Tibial nerve (tissue), 4 donors: ENCODE data around the gene ACVR1.

Source experiments
- EP300 ChIP-seq, 2 donors: sonication (generic); formaldehyde crosslinking; IDR thresholded peaks; one replicate each; pipeline ENCODE4 v1.6.1; 2017; ENCODE audit warnings: antibody characterized with exemption in 2 of 2, mild to moderate bottlenecking in 1 of 2
- TF ChIP-seq, protein P1 (sequence below), 5 experiments: fragments of 200-600 bp in 3 of 5; fragments of 450-650 bp in 2 of 5; sonication (generic) in 3 of 5; IDR thresholded peaks; one replicate each; pipeline ENCODE4 v1.5.1; 2016 to 2019; ENCODE audit warnings: antibody characterized with exemption in 5 of 5, mild to moderate bottlenecking in 3 of 5, moderate library complexity in 2 of 5

DNA sequence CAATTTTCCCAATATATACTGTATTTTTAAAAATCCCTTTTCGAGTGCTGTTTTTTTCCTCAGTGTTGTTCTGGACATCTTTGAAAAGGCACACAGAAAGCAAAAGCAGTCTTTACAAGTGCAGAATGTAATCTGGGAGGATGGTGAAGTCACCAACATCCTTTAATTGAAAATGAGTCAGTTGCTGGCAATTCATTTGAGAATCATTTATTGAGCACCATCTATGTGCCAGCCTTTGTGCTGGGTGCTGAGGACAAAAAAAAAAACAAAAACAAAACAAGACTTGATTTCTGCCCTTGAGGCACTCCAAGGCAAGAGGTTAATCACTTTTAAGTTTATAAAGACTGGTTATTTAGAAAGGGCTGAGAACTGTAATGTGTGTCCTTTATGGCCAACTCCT is 46.7 kb upstream of the ACVR1 start:
- no peak for TF ChIP-seq EP300 (IDR thresholded peaks at IDR 0.05)
- TF ChIP-seq, protein P1, sequence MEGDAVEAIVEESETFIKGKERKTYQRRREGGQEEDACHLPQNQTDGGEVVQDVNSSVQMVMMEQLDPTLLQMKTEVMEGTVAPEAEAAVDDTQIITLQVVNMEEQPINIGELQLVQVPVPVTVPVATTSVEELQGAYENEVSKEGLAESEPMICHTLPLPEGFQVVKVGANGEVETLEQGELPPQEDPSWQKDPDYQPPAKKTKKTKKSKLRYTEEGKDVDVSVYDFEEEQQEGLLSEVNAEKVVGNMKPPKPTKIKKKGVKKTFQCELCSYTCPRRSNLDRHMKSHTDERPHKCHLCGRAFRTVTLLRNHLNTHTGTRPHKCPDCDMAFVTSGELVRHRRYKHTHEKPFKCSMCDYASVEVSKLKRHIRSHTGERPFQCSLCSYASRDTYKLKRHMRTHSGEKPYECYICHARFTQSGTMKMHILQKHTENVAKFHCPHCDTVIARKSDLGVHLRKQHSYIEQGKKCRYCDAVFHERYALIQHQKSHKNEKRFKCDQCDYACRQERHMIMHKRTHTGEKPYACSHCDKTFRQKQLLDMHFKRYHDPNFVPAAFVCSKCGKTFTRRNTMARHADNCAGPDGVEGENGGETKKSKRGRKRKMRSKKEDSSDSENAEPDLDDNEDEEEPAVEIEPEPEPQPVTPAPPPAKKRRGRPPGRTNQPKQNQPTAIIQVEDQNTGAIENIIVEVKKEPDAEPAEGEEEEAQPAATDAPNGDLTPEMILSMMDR (IDR thresholded peaks at IDR 0.05): no peak
